Astrocyte (in vitro differentiated cells and primary cell): ENCODE data around the gene GIT2. TPM values are rescaled to one million over a fixed set of nuclear protein-coding genes. Genes with fewer than 3 reads are reported as not detected.

Experiments used
- DNase-seq: peaks from one replicate; pipeline ENCODE4 v3.0.0-alpha.2; 2010; ENCODE audit warnings: low read depth
- FAIRE-seq: peaks from 2 replicates; lab custom pipeline; 2011; peaks lifted over from hg19 to GRCh38; lab: Jason Lieb, UNC
- H2AFZ ChIP-seq: 2 replicates; pipeline ENCODE4 v1.6.0; 2012; ENCODE audit warnings: low read depth, low read length, inconsistent platforms
- H3K27ac ChIP-seq: 2 replicates; pipeline ENCODE4 v1.5.1; 2011; ENCODE audit warnings: low read depth, low read length, inconsistent platforms
- H3K27me3 ChIP-seq: 2 replicates; pipeline ENCODE4 v1.6.0; 2011; ENCODE audit warnings: low read length, inconsistent platforms; ENCODE audit not compliant: insufficient read depth
- H3K36me3 ChIP-seq: 2 replicates; pipeline ENCODE4 v1.5.1; 2011; ENCODE audit warnings: low read length, inconsistent platforms; ENCODE audit not compliant: insufficient read depth
- H3K4me1 ChIP-seq: 2 replicates; pipeline ENCODE4 v1.5.1; 2011; ENCODE audit warnings: low read length, inconsistent platforms; ENCODE audit not compliant: insufficient read depth
- H3K4me2 ChIP-seq: 2 replicates; pipeline ENCODE4 v1.6.0; 2012; ENCODE audit warnings: low read length, inconsistent platforms
- H3K4me3 ChIP-seq: 2 replicates; pipeline ENCODE4 v1.5.1; 2011; ENCODE audit warnings: low read depth, mild to moderate bottlenecking, low read length, inconsistent platforms; ENCODE audit not compliant: insufficient read depth
- H3K79me2 ChIP-seq: 2 replicates; pipeline ENCODE4 v1.6.0; 2012; ENCODE audit warnings: mild to moderate bottlenecking, low read length, inconsistent platforms; ENCODE audit not compliant: insufficient read depth
- H3K9ac ChIP-seq: 2 replicates; pipeline ENCODE4 v1.6.0; 2012; ENCODE audit warnings: mild to moderate bottlenecking, low read length, inconsistent platforms
- H3K9me3 ChIP-seq: 2 replicates; pipeline ENCODE4 v1.5.1; 2012; ENCODE audit warnings: low read depth, mild to moderate bottlenecking, low read length, inconsistent platforms; ENCODE audit not compliant: insufficient read depth
- H4K20me1 ChIP-seq: 2 replicates; pipeline ENCODE4 v1.6.0; 2012; ENCODE audit warnings: low read length, inconsistent platforms; ENCODE audit not compliant: insufficient read depth
- H3K27ac Mint-ChIP-seq: one replicate; pipeline ENCODE4 v1.8.0; 2021; ENCODE audit warnings: mild to moderate bottlenecking, mixed read lengths; ENCODE audit not compliant: unreplicated experiment
- H3K27me3 Mint-ChIP-seq: one replicate; pipeline ENCODE4 v1.8.0; 2021; ENCODE audit warnings: low read depth, mixed read lengths; ENCODE audit not compliant: unreplicated experiment
- H3K36me3 Mint-ChIP-seq: one replicate; pipeline ENCODE4 v1.8.0; 2021; ENCODE audit warnings: low read depth, mixed read lengths; ENCODE audit not compliant: unreplicated experiment
- H3K4me1 Mint-ChIP-seq: one replicate; pipeline ENCODE4 v1.8.0; 2021; ENCODE audit warnings: low read depth, mixed read lengths; ENCODE audit not compliant: unreplicated experiment
- H3K4me3 Mint-ChIP-seq: one replicate; pipeline ENCODE4 v1.8.0; 2021; ENCODE audit warnings: mild to moderate bottlenecking, moderate library complexity, mixed read lengths; ENCODE audit not compliant: unreplicated experiment
- H3K9me3 Mint-ChIP-seq: one replicate; pipeline ENCODE4 v1.8.0; 2021; ENCODE audit warnings: mild to moderate bottlenecking, mixed read lengths; ENCODE audit not compliant: unreplicated experiment
- CTCF ChIP-seq: IDR thresholded peaks from 2 replicates; pipeline ENCODE4 v1.5.1; 2011; ENCODE audit warnings: low read depth, mild to moderate bottlenecking, inconsistent platforms, low read length, moderate library complexity; ENCODE audit not compliant: insufficient read depth
- EZH2 ChIP-seq: IDR thresholded peaks from 2 replicates; pipeline ENCODE4 v1.6.1; 2012; ENCODE audit warnings: mild to moderate bottlenecking, low read length, inconsistent platforms; ENCODE audit not compliant: insufficient read depth
- total RNA-seq: library from RNA; stranded (reverse); gene quantifications from 2 replicates; pipeline ENCODE4 v1.2.1, GENCODE V29; 2021

GIT2 gene
- total RNA-seq, 1 donor from 2014 or later: 33.4 TPM

GRCh38 chr12:109897029-109897428 lies 99.1 kb downstream of the GIT2 start:
- H3K4me3 Mint-ChIP-seq: no peak overlapping the region
- TF ChIP-seq EZH2: no peak
- no peak for TF ChIP-seq CTCF
- H3K9me3 Mint-ChIP-seq: no peaks in the 10 kb centered on the region
- H3K9ac ChIP-seq: no peak overlapping the region
- H3K27ac ChIP-seq: no peak overlapping the region
- peaks cover 26% of the 10 kb centered on the region for H3K27me3 Mint-ChIP-seq
- H4K20me1 ChIP-seq: no peaks in the 10 kb centered on the region
- H3K9me3 ChIP-seq: no peaks in the 10 kb centered on the region
- no peak for FAIRE-seq
- H3K4me1 ChIP-seq: peaks cover 9% of the 10 kb centered on the region
- H3K36me3 Mint-ChIP-seq: no peaks in the 10 kb centered on the region
- no peak for DNase-seq
- H3K4me1 Mint-ChIP-seq: no peaks in the 10 kb centered on the region
- H2AFZ ChIP-seq: no peak overlapping the region
- H3K27me3 ChIP-seq: no peaks in the 10 kb centered on the region
- no peak overlapping the region for H3K4me2 ChIP-seq
- no peak overlapping the region for H3K27ac Mint-ChIP-seq
- H3K36me3 ChIP-seq: no peaks in the 10 kb centered on the region
- H3K79me2 ChIP-seq: peaks cover 25% of the 10 kb centered on the region
- H3K4me3 ChIP-seq: no peak overlapping the region

DNA sequence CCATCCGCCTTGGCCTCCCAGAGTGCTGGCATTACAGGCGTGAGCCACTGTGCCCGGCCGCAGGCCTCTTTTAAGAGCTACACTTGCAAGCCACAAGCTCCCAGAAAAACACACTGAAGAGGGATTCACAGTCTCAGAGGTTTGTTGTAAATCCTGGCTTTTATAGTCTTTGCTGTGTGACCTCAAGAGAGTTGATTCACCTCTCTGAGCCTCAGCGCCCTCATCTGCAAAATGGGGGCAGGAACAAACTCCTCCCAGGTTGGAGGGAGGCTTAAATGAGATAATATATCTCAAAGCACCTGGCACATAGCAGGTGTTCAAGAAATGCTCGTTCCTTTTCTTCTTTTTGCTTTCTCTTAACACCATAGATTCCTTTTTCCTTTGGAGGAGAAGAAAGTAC lies 100.0 kb downstream of the GIT2 start:
- Histone ChIP-seq H3K27me3 (no peaks in the 10 kb centered on the region), H4K20me1 (no peaks in the 10 kb centered on the region), H3K9me3 (no peaks in the 10 kb centered on the region), H3K79me2 (peaks cover 18% of the 10 kb centered on the region), H3K4me2 (no peak overlapping the region), H3K27ac (no peak overlapping the region), H3K9ac (no peak overlapping the region), H3K36me3 (no peaks in the 10 kb centered on the region), H3K4me1 (peaks cover 5% of the 10 kb centered on the region), H3K4me3 (no peak overlapping the region), H2AFZ (no peak overlapping the region)
- H3K4me1 Mint-ChIP-seq: no peaks in the 10 kb centered on the region
- no peaks in the 10 kb centered on the region for H3K36me3 Mint-ChIP-seq
- FAIRE-seq (no peak), DNase-seq (no peak)
- peaks cover 27% of the 10 kb centered on the region for H3K27me3 Mint-ChIP-seq
- H3K4me3 Mint-ChIP-seq: no peak overlapping the region
- TF ChIP-seq EZH2 (no peak), CTCF (no peak)
- no peaks in the 10 kb centered on the region for H3K9me3 Mint-ChIP-seq
- no peak overlapping the region for H3K27ac Mint-ChIP-seq

GRCh38 chr12:109894939-109895338 lies 101.2 kb downstream of the GIT2 start:
- no peak for DNase-seq
- H3K9me3 Mint-ChIP-seq: no peaks in the 10 kb centered on the region
- H3K4me1 Mint-ChIP-seq: no peaks in the 10 kb centered on the region
- Histone ChIP-seq H2AFZ (no peak overlapping the region), H3K4me1 (peaks cover 3% of the 10 kb centered on the region), H3K4me3 (no peak overlapping the region), H3K9me3 (no peaks in the 10 kb centered on the region), H3K4me2 (no peak overlapping the region), H3K27ac (no peak overlapping the region), H3K36me3 (no peaks in the 10 kb centered on the region), H3K79me2 (peaks cover 5% of the 10 kb centered on the region), H3K27me3 (no peaks in the 10 kb centered on the region), H3K9ac (no peak overlapping the region), H4K20me1 (no peaks in the 10 kb centered on the region)
- peaks cover 27% of the 10 kb centered on the region for H3K27me3 Mint-ChIP-seq
- no peak for TF ChIP-seq EZH2
- TF ChIP-seq CTCF: no peak
- FAIRE-seq: no peak
- H3K27ac Mint-ChIP-seq: no peak overlapping the region
- H3K4me3 Mint-ChIP-seq: no peak overlapping the region
- H3K36me3 Mint-ChIP-seq: no peaks in the 10 kb centered on the region
